Liver (tissue), 2 donors: ENCODE measurements around the gene MCM7.

Experiments used
- TF ChIP-seq, protein P1 (sequence below): fragments of 150-350 bp; IDR thresholded peaks from 2 replicates; pipeline ENCODE4 v1.5.1; 2017; ENCODE audit warnings: improper control_type of control experiment, low read depth, low read length; ENCODE audit not compliant: missing input control
- TF ChIP-seq, protein P2 (sequence below): IDR thresholded peaks from 2 replicates; pipeline ENCODE4 v1.6.1; 2016; ENCODE audit warnings: antibody characterized with exemption, mild to moderate bottlenecking
- donor health status: healthy.

DNA sequence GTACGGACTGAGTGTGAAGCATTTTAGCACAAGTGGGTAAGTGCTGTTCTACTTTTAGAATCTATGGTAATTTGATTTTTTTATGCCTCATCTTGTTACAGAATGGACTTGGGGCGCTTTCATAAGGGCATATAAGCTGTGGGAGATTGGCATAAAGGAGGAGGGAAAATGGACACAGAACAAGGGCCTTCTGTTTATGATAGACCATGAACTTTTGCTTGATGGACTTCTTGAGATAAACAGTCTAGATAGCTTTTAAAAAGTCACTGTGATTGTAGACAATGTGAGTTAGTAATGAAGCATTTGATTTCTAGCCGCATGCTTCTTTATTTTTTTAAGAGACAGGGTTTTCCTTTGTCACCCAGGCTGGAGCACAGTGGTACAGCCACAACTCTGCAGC lies 49.6 kb downstream of the MCM7 start:
- TF ChIP-seq, protein P1, sequence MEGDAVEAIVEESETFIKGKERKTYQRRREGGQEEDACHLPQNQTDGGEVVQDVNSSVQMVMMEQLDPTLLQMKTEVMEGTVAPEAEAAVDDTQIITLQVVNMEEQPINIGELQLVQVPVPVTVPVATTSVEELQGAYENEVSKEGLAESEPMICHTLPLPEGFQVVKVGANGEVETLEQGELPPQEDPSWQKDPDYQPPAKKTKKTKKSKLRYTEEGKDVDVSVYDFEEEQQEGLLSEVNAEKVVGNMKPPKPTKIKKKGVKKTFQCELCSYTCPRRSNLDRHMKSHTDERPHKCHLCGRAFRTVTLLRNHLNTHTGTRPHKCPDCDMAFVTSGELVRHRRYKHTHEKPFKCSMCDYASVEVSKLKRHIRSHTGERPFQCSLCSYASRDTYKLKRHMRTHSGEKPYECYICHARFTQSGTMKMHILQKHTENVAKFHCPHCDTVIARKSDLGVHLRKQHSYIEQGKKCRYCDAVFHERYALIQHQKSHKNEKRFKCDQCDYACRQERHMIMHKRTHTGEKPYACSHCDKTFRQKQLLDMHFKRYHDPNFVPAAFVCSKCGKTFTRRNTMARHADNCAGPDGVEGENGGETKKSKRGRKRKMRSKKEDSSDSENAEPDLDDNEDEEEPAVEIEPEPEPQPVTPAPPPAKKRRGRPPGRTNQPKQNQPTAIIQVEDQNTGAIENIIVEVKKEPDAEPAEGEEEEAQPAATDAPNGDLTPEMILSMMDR: no peak
- TF ChIP-seq, protein P2, sequence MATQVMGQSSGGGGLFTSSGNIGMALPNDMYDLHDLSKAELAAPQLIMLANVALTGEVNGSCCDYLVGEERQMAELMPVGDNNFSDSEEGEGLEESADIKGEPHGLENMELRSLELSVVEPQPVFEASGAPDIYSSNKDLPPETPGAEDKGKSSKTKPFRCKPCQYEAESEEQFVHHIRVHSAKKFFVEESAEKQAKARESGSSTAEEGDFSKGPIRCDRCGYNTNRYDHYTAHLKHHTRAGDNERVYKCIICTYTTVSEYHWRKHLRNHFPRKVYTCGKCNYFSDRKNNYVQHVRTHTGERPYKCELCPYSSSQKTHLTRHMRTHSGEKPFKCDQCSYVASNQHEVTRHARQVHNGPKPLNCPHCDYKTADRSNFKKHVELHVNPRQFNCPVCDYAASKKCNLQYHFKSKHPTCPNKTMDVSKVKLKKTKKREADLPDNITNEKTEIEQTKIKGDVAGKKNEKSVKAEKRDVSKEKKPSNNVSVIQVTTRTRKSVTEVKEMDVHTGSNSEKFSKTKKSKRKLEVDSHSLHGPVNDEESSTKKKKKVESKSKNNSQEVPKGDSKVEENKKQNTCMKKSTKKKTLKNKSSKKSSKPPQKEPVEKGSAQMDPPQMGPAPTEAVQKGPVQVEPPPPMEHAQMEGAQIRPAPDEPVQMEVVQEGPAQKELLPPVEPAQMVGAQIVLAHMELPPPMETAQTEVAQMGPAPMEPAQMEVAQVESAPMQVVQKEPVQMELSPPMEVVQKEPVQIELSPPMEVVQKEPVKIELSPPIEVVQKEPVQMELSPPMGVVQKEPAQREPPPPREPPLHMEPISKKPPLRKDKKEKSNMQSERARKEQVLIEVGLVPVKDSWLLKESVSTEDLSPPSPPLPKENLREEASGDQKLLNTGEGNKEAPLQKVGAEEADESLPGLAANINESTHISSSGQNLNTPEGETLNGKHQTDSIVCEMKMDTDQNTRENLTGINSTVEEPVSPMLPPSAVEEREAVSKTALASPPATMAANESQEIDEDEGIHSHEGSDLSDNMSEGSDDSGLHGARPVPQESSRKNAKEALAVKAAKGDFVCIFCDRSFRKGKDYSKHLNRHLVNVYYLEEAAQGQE: no peak
